NCI-H2196 (cell line): ENCODE results near the gene SPANXA2.
"Not testable (repeated sequence)": the region's sequence is repeated elsewhere in the genome, so short reads cannot be mapped to it uniquely, and the experiment has no call there.

ENCODE experiments used
- DNase-seq: peaks from one replicate; lab custom pipeline; 2025; ENCODE audit not compliant: unreplicated experiment; lab: John Stamatoyannopoulos, UW

The SPANXA2 gene

DNA sequence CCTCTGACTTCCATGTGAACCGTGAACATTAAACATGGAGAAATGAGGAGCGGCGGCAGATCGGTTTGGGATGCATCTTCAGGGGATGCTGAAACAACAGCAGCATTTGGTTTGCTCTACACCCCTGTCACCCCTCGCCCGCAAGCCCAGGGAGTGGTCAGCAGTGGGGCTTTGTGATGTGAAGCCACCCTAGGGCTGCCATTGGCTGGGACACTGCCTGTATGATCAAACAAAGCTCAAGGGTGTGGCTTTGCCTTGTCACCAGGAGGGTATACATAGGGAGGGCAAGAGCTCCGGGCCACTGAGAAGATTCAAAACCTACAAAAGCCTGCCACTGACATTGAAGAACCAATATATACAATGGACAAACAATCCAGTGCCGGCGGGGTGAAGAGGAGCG lies at the start of gene SPANXA2:
SPANXA2 (plus strand) TSS at position 301 of the 400 bp plus-strand sequence; CDS start at position 361, 60 bp downstream.
- not testable (repeated sequence) for DNase-seq

- not testable (repeated sequence) for DNase-seq
Measured at GRCh38 chrX:141542551-141542950, 47.0 kb upstream of the SPANXA2 start.

DNA sequence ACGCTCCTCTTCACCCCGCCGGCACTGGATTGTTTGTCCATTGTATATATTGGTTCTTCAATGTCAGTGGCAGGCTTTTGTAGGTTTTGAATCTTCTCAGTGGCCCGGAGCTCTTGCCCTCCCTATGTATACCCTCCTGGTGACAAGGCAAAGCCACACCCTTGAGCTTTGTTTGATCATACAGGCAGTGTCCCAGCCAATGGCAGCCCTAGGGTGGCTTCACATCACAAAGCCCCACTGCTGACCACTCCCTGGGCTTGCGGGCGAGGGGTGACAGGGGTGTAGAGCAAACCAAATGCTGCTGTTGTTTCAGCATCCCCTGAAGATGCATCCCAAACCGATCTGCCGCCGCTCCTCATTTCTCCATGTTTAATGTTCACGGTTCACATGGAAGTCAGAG lies 4.9 kb upstream of the SPANXA2 start, which contains the start of gene SPANXA1:
SPANXA1 (minus strand) TSS at position 101 of the 400 bp plus-strand sequence; CDS start at position 41, 60 bp downstream.
- not testable (repeated sequence) for DNase-seq

DNA sequence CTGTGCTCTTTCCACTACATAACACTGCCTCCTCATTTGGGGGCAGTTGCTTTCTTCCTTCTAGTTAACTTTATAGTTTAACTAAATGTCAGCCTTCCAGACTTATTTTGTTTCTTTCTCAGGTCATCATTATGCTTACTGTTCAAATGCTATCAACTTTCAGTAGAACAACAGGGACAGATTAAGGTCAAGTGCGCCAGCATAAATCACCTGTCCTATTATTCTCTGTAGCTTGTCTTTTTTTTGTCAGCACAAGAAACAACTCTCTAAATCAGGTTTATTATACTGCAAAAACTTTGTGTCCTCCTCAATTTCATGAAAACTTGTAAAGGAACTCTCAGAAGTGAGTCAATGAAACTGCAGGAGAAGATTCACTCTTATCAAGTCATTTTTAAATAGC lies 19.6 kb downstream of the SPANXA2 start:
- no peak for DNase-seq

DNA sequence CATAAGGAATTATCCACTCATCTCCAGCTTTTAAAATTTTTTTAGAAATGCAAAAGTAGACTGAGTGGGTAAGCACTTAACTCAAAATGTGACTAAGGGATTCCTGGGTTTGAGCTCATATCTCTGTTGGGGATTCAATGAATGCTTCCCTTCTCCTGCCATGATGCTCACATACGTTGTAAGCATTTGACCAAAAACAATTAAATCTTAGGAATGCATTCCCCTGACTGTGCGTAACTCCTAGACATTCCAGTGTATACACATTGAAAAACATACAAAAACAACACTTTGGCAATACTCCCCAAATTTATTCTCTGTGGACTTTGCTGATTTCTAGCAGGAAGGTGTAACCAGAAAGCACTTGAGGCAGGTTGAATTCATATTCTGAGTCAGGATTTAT lies 29.8 kb downstream of the SPANXA2 start:
- no peak for DNase-seq

- DNase-seq, result no peak
Measured at GRCh38 chrX:141632124-141632523, 42.6 kb downstream of the SPANXA2 start.

DNA sequence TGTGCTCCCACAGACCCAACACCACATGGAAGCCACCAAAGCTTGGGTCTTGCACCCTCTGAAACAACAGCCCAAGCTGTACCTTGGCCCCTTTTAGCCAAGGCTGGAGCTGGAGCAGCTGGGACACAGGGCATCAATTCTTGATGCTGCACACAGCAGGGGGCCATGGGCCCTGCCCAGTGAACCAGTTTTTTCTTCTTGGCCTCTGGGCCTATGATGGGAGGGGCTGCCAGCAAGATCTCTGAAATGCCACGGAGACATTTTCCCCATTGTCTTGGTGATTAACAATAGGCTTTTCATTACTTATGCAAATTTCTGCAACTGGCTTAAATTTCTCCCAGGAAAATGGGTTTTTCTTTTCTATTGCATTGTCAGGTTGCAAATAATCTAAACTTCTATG lies 49.0 kb downstream of the SPANXA2 start:
- DNase-seq, result no peak
